ENCODE data around the gene ENDOV.
"Not testable (repeated sequence)": the region's sequence is repeated elsewhere in the genome, so short reads cannot be mapped to it uniquely, and the experiment has no call there.

Gene ENDOV

GRCh38 chr17:80389011-80389995, 25.7 kb upstream of the ENDOV start:
- no peak for DNase-seq

- DNase-seq: no peak
Measured at GRCh38 chr17:80393241-80393890, 21.6 kb upstream of the ENDOV start.

- DNase-seq: no peak
Measured at GRCh38 chr17:80393961-80394360, 21.0 kb upstream of the ENDOV start.

- DNase-seq: no peak
Measured at GRCh38 chr17:80394629-80395216, 20.2 kb upstream of the ENDOV start.

- no peak for DNase-seq
Measured at GRCh38 chr17:80395402-80396151, 19.4 kb upstream of the ENDOV start.

GRCh38 chr17:80396157-80397033, 18.6 kb upstream of the ENDOV start:
- no peak for DNase-seq

GRCh38 chr17:80397034-80397387, 18.0 kb upstream of the ENDOV start:
- no peak for DNase-seq

GRCh38 chr17:80397686-80398085, 17.3 kb upstream of the ENDOV start:
- DNase-seq: no peak

GRCh38 chr17:80401086-80401485, 13.9 kb upstream of the ENDOV start:
- not testable (repeated sequence) for DNase-seq

- DNase-seq: not testable (repeated sequence)
Measured at GRCh38 chr17:80402102-80402501, 12.9 kb upstream of the ENDOV start.

- no peak for DNase-seq
Measured at GRCh38 chr17:80402959-80403358, 12.0 kb upstream of the ENDOV start.

GRCh38 chr17:80406146-80406545, 8.8 kb upstream of the ENDOV start:
- no peak for DNase-seq

GRCh38 chr17:80407917-80408316, 7.0 kb upstream of the ENDOV start:
- not testable (repeated sequence) for DNase-seq

GRCh38 chr17:80408872-80409271, 6.1 kb upstream of the ENDOV start:
- DNase-seq: peak; percentile 28 to 44

GRCh38 chr17:80409626-80410025, 5.3 kb upstream of the ENDOV start:
- DNase-seq: no peak

- DNase-seq: not testable (repeated sequence)
Measured at GRCh38 chr17:80410441-80411087, 4.4 kb upstream of the ENDOV start.

- DNase-seq: no peak
Measured at GRCh38 chr17:80413771-80414507, 1.0 kb upstream of the ENDOV start.

- peak in 1 of 2 experiments; percentile 13 for DNase-seq
Measured at GRCh38 chr17:80414508-80414802, 512 bp upstream of the ENDOV start.

- DNase-seq: no peak
Measured at GRCh38 chr17:80415626-80416137, 715 bp downstream of the ENDOV start.

- no peak for DNase-seq
Measured at GRCh38 chr17:80416260-80416939, 1.4 kb downstream of the ENDOV start.

All from activated CD4-positive, alpha-beta T cell treated with anti-CD3 and anti-CD28 coated beads, Interleukin-2, amount 50 U/mL, for 48 hours (primary cell).